SK-N-SH (cell line): ENCODE data around the gene TMEM129. TPM values are rescaled to one million over a fixed set of nuclear protein-coding genes. Genes with fewer than 3 reads are reported as not detected.

Experiments
- CTCF ChIA-PET: fragments of 300-600, 350-600 bp; formaldehyde crosslinking; extraction: SDS; loops from one replicate; lab custom pipeline; 2021; lab: Yijun Ruan, JAX
- POLR2A ChIA-PET: fragments of 350-600 bp; sonication (Branson Sonifier 250); formaldehyde crosslinking; extraction: SDS; loops from one replicate; lab custom pipeline; 2020; ENCODE audit warnings: antibody characterized with exemption, inconsistent platforms; lab: Yijun Ruan, JAX
- DNase-seq: peaks from one replicate; pipeline ENCODE4 v3.0.0; 2012
- H2AFZ ChIP-seq: fragments of 200-600 bp; sonication (generic); 2 replicates; pipeline ENCODE4 v1.8.1; 2016; ENCODE audit warnings: antibody characterized with exemption, mild to moderate bottlenecking, low read depth
- H3F3A ChIP-seq: fragments of 200-600 bp; sonication (generic); replicated peaks from 2 replicates; pipeline ENCODE3; 2016; ENCODE audit warnings: antibody characterized with exemption, mild to moderate bottlenecking; ENCODE audit not compliant: insufficient read depth
- H3K27ac ChIP-seq, 2 experiments: fragments of 200-500 bp in 1 of 2; fragments of 200-600 bp in 1 of 2; sonication (Bioruptor generic) in 1 of 2; sonication (generic), shearing (Covaris generic) in 1 of 2; 2 replicates each; pipeline versions ENCODE4 v1.5.1 to v1.6.1; 2014 to 2016; ENCODE audit warnings: low read depth in 2 of 2, inconsistent platforms in 1 of 2, low read length in 1 of 2, mild to moderate bottlenecking in 1 of 2, mixed read lengths in 1 of 2
- H3K27me3 ChIP-seq: fragments of 200-600 bp; sonication (generic), shearing (Covaris generic); 2 replicates; pipeline ENCODE4 v1.6.1; 2016; ENCODE audit warnings: mixed run types; ENCODE audit not compliant: insufficient read depth
- H3K36me3 ChIP-seq, 2 experiments: fragments of 200-500 bp in 1 of 2; fragments of 200-600 bp in 1 of 2; sonication (Bioruptor generic) in 1 of 2; sonication (generic) in 1 of 2; replicated peaks in 1 of 2; 2 replicates each; pipeline versions ENCODE3 to v1.5.1; 2014 to 2016; ENCODE audit warnings: low read length in 1 of 2, mild to moderate bottlenecking in 1 of 2; ENCODE audit not compliant: insufficient read depth in 2 of 2, control insufficient read depth in 1 of 2
- H3K4me1 ChIP-seq, 2 experiments: fragments of 200-500 bp in 1 of 2; fragments of 200-600 bp in 1 of 2; sonication (Bioruptor generic) in 1 of 2; sonication (generic), shearing (Covaris generic) in 1 of 2; 2 replicates each; pipeline versions ENCODE4 v1.5.1 to v1.6.1; 2014 to 2016; ENCODE audit warnings: low read depth in 1 of 2, low read length in 1 of 2, mixed run types in 1 of 2; ENCODE audit not compliant: insufficient read depth in 2 of 2, control insufficient read depth in 1 of 2
- H3K4me2 ChIP-seq: fragments of 200-600 bp; sonication (generic), shearing (Covaris generic); 2 replicates; pipeline ENCODE4 v1.6.1; 2017; ENCODE audit warnings: mixed run types
- H3K4me3 ChIP-seq, 2 experiments: fragments of 200-500 bp in 1 of 2; fragments of 200-600 bp in 1 of 2; sonication (Bioruptor generic) in 1 of 2; sonication (generic), shearing (Covaris generic) in 1 of 2; 2 replicates each; pipeline versions ENCODE4 v1.5.1 to v1.8.1; 2014 to 2016; ENCODE audit warnings: low read depth in 2 of 2, inconsistent platforms in 1 of 2, low read length in 1 of 2, mild to moderate bottlenecking in 1 of 2, mixed read lengths in 1 of 2, moderate library complexity in 1 of 2
- H3K79me2 ChIP-seq: fragments of 200-600 bp; sonication (generic); 2 replicates; pipeline ENCODE4 v1.8.1; 2017; ENCODE audit warnings: mild to moderate bottlenecking; ENCODE audit not compliant: insufficient read depth
- H3K9ac ChIP-seq: fragments of 200-600 bp; sonication (generic); 2 replicates; pipeline ENCODE4 v1.6.1; 2017; ENCODE audit warnings: mixed run types
- H3K9me2 ChIP-seq: fragments of 200-600 bp; sonication (generic); 2 replicates; pipeline ENCODE4 v1.6.1; 2017; ENCODE audit warnings: mixed run types
- H3K9me3 ChIP-seq: fragments of 200-600 bp; sonication (generic); 2 replicates; pipeline ENCODE4 v1.6.1; 2017; ENCODE audit warnings: mixed run types, mild to moderate bottlenecking, moderate library complexity
- H4K20me1 ChIP-seq: fragments of 200-600 bp; sonication (generic); 2 replicates; pipeline ENCODE4 v1.6.1; 2017; ENCODE audit warnings: mild to moderate bottlenecking, mixed run types; ENCODE audit not compliant: insufficient read depth
- EZH2phosphoT487 ChIP-seq: fragments of 200-600 bp; sonication (generic); IDR thresholded peaks from 2 replicates; pipeline ENCODE4 v1.6.1; 2017; ENCODE audit warnings: low read depth, mixed run types, mild to moderate bottlenecking, antibody characterized with exemption, moderate library complexity, borderline replicate concordance
- FOXJ3 ChIP-seq: sonication (generic); formaldehyde crosslinking; IDR thresholded peaks from 2 replicates; pipeline ENCODE4 v1.5.1; 2020; ENCODE audit warnings: mild to moderate bottlenecking, missing genetic modification reagents
- FOXM1 ChIP-seq: IDR thresholded peaks from 2 replicates; pipeline ENCODE4 v1.4.0; 2012; ENCODE audit warnings: low read depth, mild to moderate bottlenecking
- GATA2 ChIP-seq: sonication (generic); formaldehyde crosslinking; IDR thresholded peaks from 2 replicates; pipeline ENCODE4 v1.5.0; 2020; ENCODE audit warnings: mild to moderate bottlenecking, missing genetic modification reagents
- MEF2A ChIP-seq: IDR thresholded peaks from 2 replicates; pipeline ENCODE4 v1.4.0; 2012; ENCODE audit warnings: low read depth, borderline replicate concordance
- MXI1 ChIP-seq: IDR thresholded peaks from 2 replicates; pipeline ENCODE4 v1.6.1; 2012; ENCODE audit warnings: mild to moderate bottlenecking, low read depth, low read length, improper control_type of control experiment
- NRF1 ChIP-seq: IDR thresholded peaks from 2 replicates; pipeline ENCODE4 v1.6.1; 2012; ENCODE audit warnings: low read depth, mild to moderate bottlenecking, low read length
- RFX5 ChIP-seq: IDR thresholded peaks from 2 replicates; pipeline ENCODE4 v1.6.1; 2012; ENCODE audit warnings: mild to moderate bottlenecking, improper control_type of control experiment, low read length
- RXRA ChIP-seq: IDR thresholded peaks from 2 replicates; pipeline ENCODE4 v1.4.0; 2012; ENCODE audit warnings: low read depth, mild to moderate bottlenecking, borderline replicate concordance
- TEAD4 ChIP-seq: IDR thresholded peaks from 2 replicates; pipeline ENCODE4 v1.4.0; 2012; ENCODE audit warnings: mild to moderate bottlenecking, borderline replicate concordance; ENCODE audit not compliant: insufficient read depth
- WGBS: methylation state at CpG from one replicate; pipeline ENCODE4 v1.1.6; 2017; ENCODE audit warnings: low lambda C conversion rate; 5-methylcytosine and 5-hydroxymethylcytosine counted together
- polyA plus RNA-seq, 3 experiments: library from polyadenylated mRNA; depleted of rRNA; stranded (reverse); fragments of >200 nt; gene quantifications; 2 replicates each; pipeline ENCODE4 v1.2.3, GENCODE V29; 2012
- TF ChIP-seq, protein P1 (sequence below): fragments of 150-350 bp; IDR thresholded peaks from 2 replicates; pipeline ENCODE4 v1.6.1; 2017; ENCODE audit warnings: antibody characterized with exemption, low read length, low read depth, borderline replicate concordance
- TF ChIP-seq, protein P2 (sequence below): fragments of 200-600 bp; sonication (generic); IDR thresholded peaks from 2 replicates; pipeline ENCODE4 v1.6.1; 2017; ENCODE audit warnings: antibody characterized with exemption, mild to moderate bottlenecking, moderate library complexity

Gene TMEM129
- polyA plus RNA-seq, 1 of the 3 experiments (the other 2 are of a cell fraction): 36.5 TPM

- no peaks in the 10 kb centered on the region for H3F3A ChIP-seq
- H3K79me2 ChIP-seq: no peaks in the 10 kb centered on the region
- no peaks in the 10 kb centered on the region for H3K9me3 ChIP-seq
- H4K20me1 ChIP-seq: no peaks in the 10 kb centered on the region
- CTCF ChIA-PET: interaction anchor here (1.1 to 3.3 kb wide), 5 partner anchors 12 to 43 kb away, joined by 4 to 21 read pairs (median 5); no protein-coding TSS in a partner anchor
- DNase-seq: peak; percentile 73
- no peak overlapping the region for H3K4me2 ChIP-seq
- TF ChIP-seq RFX5: no peak
- no peak for TF ChIP-seq FOXJ3 (CRISPR knock-in tag)
- TF ChIP-seq, protein P1, sequence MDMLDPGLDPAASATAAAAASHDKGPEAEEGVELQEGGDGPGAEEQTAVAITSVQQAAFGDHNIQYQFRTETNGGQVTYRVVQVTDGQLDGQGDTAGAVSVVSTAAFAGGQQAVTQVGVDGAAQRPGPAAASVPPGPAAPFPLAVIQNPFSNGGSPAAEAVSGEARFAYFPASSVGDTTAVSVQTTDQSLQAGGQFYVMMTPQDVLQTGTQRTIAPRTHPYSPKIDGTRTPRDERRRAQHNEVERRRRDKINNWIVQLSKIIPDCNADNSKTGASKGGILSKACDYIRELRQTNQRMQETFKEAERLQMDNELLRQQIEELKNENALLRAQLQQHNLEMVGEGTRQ: no peak
- TF ChIP-seq NRF1: no peak
- TF ChIP-seq GATA2 (CRISPR knock-in tag): no peak
- TF ChIP-seq, protein P2, sequence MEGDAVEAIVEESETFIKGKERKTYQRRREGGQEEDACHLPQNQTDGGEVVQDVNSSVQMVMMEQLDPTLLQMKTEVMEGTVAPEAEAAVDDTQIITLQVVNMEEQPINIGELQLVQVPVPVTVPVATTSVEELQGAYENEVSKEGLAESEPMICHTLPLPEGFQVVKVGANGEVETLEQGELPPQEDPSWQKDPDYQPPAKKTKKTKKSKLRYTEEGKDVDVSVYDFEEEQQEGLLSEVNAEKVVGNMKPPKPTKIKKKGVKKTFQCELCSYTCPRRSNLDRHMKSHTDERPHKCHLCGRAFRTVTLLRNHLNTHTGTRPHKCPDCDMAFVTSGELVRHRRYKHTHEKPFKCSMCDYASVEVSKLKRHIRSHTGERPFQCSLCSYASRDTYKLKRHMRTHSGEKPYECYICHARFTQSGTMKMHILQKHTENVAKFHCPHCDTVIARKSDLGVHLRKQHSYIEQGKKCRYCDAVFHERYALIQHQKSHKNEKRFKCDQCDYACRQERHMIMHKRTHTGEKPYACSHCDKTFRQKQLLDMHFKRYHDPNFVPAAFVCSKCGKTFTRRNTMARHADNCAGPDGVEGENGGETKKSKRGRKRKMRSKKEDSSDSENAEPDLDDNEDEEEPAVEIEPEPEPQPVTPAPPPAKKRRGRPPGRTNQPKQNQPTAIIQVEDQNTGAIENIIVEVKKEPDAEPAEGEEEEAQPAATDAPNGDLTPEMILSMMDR: no peak
- TF ChIP-seq RXRA: no peak
- no peak for TF ChIP-seq TEAD4
- TF ChIP-seq EZH2phosphoT487: no peak
- no peak for TF ChIP-seq FOXM1
- TF ChIP-seq MEF2A: no peak
- no peak for TF ChIP-seq MXI1
- TF ChIP-seq, all 33 proteins: peak for 0
- no peaks in the 10 kb centered on the region for H3K9me2 ChIP-seq
- no CpG with 5 or more reads among the region's 41 CpGs for WGBS
- no peaks in the 10 kb centered on the region for H3K27me3 ChIP-seq
- H3K36me3 ChIP-seq: no peaks in the 10 kb centered on the region
- peaks cover 0 to 12% of the 10 kb centered on the region in 2 experiments; a peak in 1 of 4 replicates for H3K4me1 ChIP-seq
- POLR2A ChIA-PET: no interaction called here
- no peak overlapping the region; a peak in 1 of 4 replicates for H3K27ac ChIP-seq
- no peak overlapping the region for H3K9ac ChIP-seq
- peak overlapping the region in 1 of 2 experiments; percentile 52; a peak in 1 of 4 replicates for H3K4me3 ChIP-seq
- H2AFZ ChIP-seq: no peak overlapping the region
These were observed 45.3 kb upstream of the TMEM129 start for GRCh38 chr4:1766106-1767060.
